DMS 273 (cell line): ENCODE measurements around the gene ACER3.
"Not testable (repeated sequence)": the region's sequence is repeated elsewhere in the genome, so short reads cannot be mapped to it uniquely, and the experiment has no call there.

Experiments used
- DNase-seq: peaks from one replicate; lab custom pipeline; 2025; ENCODE audit not compliant: unreplicated experiment; lab: John Stamatoyannopoulos, UW

ACER3 gene

GRCh38 chr11:76919467-76919866 lies 58.7 kb downstream of the ACER3 start:
- no peak for DNase-seq

GRCh38 chr11:76919887-76920746 lies 59.4 kb downstream of the ACER3 start:
- DNase-seq = peak; percentile 88

- DNase-seq = no peak
Observed at GRCh38 chr11:76927160-76927559, 66.4 kb downstream of the ACER3 start.

GRCh38 chr11:76935042-76935441 lies 74.3 kb downstream of the ACER3 start:
- DNase-seq = peak; percentile 5

- DNase-seq = no peak
Observed at GRCh38 chr11:76939219-76939631, 78.5 kb downstream of the ACER3 start.

GRCh38 chr11:76944225-76944624 lies 83.5 kb downstream of the ACER3 start:
- DNase-seq = no peak

GRCh38 chr11:76946223-76946622 lies 85.5 kb downstream of the ACER3 start:
- DNase-seq = no peak

GRCh38 chr11:76947190-76947589 lies 86.5 kb downstream of the ACER3 start:
- no peak for DNase-seq

- no peak for DNase-seq
Observed at GRCh38 chr11:76947800-76948199, 87.1 kb downstream of the ACER3 start.

GRCh38 chr11:76955459-76956114 lies 94.9 kb downstream of the ACER3 start:
- no peak for DNase-seq

- DNase-seq = no peak
Observed at GRCh38 chr11:76962583-76963416, 102.1 kb downstream of the ACER3 start.

- not testable (repeated sequence) for DNase-seq
Observed at GRCh38 chr11:76963417-76964168, 102.9 kb downstream of the ACER3 start.

- no peak for DNase-seq
Observed at GRCh38 chr11:76972051-76972450, 111.3 kb downstream of the ACER3 start.

- DNase-seq = no peak
Observed at GRCh38 chr11:76974179-76974891, 113.6 kb downstream of the ACER3 start.

GRCh38 chr11:76975513-76975912 lies 114.8 kb downstream of the ACER3 start:
- no peak for DNase-seq

- DNase-seq = no peak
Observed at GRCh38 chr11:76977791-76978190, 117.1 kb downstream of the ACER3 start.

GRCh38 chr11:76978239-76978638 lies 117.5 kb downstream of the ACER3 start:
- no peak for DNase-seq

- DNase-seq = no peak
Observed at GRCh38 chr11:76978818-76979217, 118.1 kb downstream of the ACER3 start.

GRCh38 chr11:76980196-76980595 lies 119.5 kb downstream of the ACER3 start:
- DNase-seq = no peak

GRCh38 chr11:76984743-76985142 lies 124.0 kb downstream of the ACER3 start:
- DNase-seq = no peak
